Measurements from ENCODE around the gene RABGGTA.

Gene RABGGTA

DNA sequence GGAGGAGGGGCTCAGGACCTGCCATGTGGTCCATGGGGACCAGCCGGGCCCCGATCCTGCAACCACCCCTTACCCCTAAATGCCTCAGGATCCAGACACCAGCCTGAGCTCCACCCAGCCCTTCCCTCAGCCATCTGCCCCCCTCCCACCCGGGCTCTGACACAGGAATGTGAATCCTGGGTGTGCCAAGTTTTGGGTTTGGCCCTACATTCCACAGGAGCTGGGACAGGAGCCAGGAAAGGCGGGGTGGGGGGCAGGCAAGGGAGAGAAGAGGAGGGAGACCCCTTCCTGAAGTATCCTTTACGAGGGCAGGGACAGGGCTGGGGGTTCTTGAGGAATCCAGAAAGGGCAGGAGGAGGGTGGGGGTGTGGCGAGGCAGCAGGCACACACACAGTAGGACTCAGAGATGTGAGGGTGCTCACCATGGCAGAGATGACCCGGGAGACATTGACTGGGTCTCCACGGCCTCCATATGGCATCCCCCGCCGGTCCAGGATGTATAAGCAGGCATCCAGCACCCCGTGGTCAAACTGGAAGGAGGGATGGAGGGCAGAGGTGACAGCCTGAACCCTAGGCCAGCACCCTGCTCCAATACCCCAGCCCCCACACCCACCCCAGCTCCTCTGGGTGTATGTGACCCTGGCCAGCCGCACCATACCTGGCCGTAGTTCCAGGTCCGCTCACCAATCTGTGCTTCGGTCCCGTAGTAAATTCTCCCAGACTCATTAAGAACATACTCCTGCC is 11.9 kb downstream of the RABGGTA start:
- H3K36me3 ChIP-seq (replicated peaks; ENCODE audit: insufficient read depth, low read length) = no peaks in the 10 kb centered on the region
- no peak overlapping the region for H3K9ac ChIP-seq (ENCODE audit: low read length)
- no peaks in the 10 kb centered on the region for H3K79me2 ChIP-seq (ENCODE audit: low read length)
- no peaks in the 10 kb centered on the region for H3F3A ChIP-seq (ENCODE audit: insufficient read depth, low read length)
- H2AFZ ChIP-seq (ENCODE audit: low read length) = no peak overlapping the region
- no peaks in the 10 kb centered on the region for H3K9me2 ChIP-seq (replicated peaks; ENCODE audit: insufficient read depth, low read length)
- no peak overlapping the region for H3K27ac ChIP-seq (ENCODE audit: low read length)
- H3K4me3 ChIP-seq (ENCODE audit: low read length) = no peak overlapping the region
- H3K4me1 ChIP-seq (ENCODE audit: low read length) = no peaks in the 10 kb centered on the region
- TF ChIP-seq EZH2phosphoT487 (IDR thresholded peaks at IDR 0.05; ENCODE audit: low read length) = no peak
- DNase-seq = no peak
- H3K4me2 ChIP-seq (ENCODE audit: low read depth, low read length) = no peak overlapping the region
- H4K20me1 ChIP-seq (ENCODE audit: insufficient read depth, low read length) = no peaks in the 10 kb centered on the region
- H3K9me3 ChIP-seq (replicated peaks; ENCODE audit: insufficient read depth, low read length) = no peaks in the 10 kb centered on the region
- H3K27me3 ChIP-seq (replicated peaks; ENCODE audit: insufficient read depth, low read length) = no peaks in the 10 kb centered on the region

DNA sequence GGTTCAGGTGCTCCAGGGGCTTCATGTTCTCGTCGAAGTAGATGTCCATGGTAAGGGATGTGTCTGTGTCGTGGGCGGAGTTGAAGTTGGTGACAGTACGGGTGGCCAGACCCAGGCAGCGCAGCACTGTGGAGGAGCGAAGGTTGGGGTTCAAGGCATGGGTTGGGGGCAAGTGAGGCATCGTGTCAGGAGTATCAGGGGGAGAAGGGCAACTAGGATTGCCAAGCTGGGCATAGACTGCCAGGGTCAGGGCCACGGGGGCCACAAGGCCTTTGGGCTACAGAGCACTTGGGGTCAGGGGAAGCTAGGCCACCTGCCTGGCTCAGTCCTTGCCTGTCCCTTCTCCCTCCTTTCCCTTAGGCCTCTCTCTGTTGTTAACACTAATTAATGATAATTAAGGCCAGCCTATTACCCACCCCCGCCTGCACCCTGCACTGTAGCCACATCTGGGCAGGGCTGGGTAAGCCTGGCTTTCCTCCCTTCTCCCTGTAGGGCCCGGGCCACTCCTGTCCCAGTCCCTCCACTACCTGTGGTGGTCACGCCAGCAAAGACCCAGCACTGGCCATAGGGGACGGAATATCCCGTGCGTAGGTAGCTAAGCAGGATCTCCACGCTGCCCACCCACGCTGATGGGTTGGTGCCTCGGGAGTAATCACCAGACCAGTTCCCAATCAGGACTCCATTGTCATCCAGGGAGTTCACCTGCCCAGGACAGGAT is 12.7 kb downstream of the RABGGTA start:
- H3K9me2 ChIP-seq (replicated peaks; ENCODE audit: insufficient read depth, low read length) = no peaks in the 10 kb centered on the region
- H2AFZ ChIP-seq (ENCODE audit: low read length) = no peak overlapping the region
- no peaks in the 10 kb centered on the region for H3K4me1 ChIP-seq (ENCODE audit: low read length)
- H3K9ac ChIP-seq (ENCODE audit: low read length) = no peak overlapping the region
- H4K20me1 ChIP-seq (ENCODE audit: insufficient read depth, low read length) = no peaks in the 10 kb centered on the region
- TF ChIP-seq EZH2 (optimal IDR thresholded peaks at IDR 0.05; ENCODE audit: low read depth, low read length) = no peak
- TF ChIP-seq, protein P1, sequence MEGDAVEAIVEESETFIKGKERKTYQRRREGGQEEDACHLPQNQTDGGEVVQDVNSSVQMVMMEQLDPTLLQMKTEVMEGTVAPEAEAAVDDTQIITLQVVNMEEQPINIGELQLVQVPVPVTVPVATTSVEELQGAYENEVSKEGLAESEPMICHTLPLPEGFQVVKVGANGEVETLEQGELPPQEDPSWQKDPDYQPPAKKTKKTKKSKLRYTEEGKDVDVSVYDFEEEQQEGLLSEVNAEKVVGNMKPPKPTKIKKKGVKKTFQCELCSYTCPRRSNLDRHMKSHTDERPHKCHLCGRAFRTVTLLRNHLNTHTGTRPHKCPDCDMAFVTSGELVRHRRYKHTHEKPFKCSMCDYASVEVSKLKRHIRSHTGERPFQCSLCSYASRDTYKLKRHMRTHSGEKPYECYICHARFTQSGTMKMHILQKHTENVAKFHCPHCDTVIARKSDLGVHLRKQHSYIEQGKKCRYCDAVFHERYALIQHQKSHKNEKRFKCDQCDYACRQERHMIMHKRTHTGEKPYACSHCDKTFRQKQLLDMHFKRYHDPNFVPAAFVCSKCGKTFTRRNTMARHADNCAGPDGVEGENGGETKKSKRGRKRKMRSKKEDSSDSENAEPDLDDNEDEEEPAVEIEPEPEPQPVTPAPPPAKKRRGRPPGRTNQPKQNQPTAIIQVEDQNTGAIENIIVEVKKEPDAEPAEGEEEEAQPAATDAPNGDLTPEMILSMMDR (IDR thresholded peaks at IDR 0.05; ENCODE audit: low read length) = no peak
- no peak for TF ChIP-seq EZH2phosphoT487 (IDR thresholded peaks at IDR 0.05; ENCODE audit: low read length)
- no peaks in the 10 kb centered on the region for H3F3A ChIP-seq (ENCODE audit: insufficient read depth, low read length)
- H3K4me3 ChIP-seq (ENCODE audit: low read length) = no peak overlapping the region
- no peak for DNase-seq
- no peaks in the 10 kb centered on the region for H3K79me2 ChIP-seq (ENCODE audit: low read length)
- no peak overlapping the region for H3K27ac ChIP-seq (ENCODE audit: low read length)
- H3K36me3 ChIP-seq (replicated peaks; ENCODE audit: insufficient read depth, low read length) = no peaks in the 10 kb centered on the region
- no peaks in the 10 kb centered on the region for H3K9me3 ChIP-seq (replicated peaks; ENCODE audit: insufficient read depth, low read length)
- no peaks in the 10 kb centered on the region for H3K27me3 ChIP-seq (replicated peaks; ENCODE audit: insufficient read depth, low read length)
- no peak overlapping the region for H3K4me2 ChIP-seq (ENCODE audit: low read depth, low read length)

DNA sequence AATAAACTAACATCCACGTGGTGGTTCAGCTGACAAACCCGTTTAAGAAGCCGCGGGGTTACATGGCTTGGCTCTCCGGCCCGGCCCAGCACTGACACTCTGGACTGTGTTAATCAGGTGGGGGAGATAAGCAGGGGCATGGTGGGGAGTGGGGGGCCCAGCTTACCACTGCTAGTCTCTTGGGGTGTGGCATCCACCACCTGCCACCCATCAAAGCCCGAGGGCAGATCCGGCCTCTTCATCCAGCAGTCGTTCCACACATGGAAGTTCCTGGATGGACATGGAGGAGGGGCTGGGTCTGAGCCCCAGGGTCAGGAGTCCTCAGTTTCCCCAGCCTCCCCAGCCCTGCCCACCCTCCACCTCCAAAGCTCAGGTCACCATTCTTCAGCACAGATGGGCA is 13.3 kb downstream of the RABGGTA start:
- Histone ChIP-seq H3K9me3 (replicated peaks; ENCODE audit: insufficient read depth, low read length) (no peaks in the 10 kb centered on the region), H3K4me2 (ENCODE audit: low read depth, low read length) (no peak overlapping the region), H3K4me3 (ENCODE audit: low read length) (no peak overlapping the region), H3K27ac (ENCODE audit: low read length) (no peak overlapping the region), H3K9me2 (replicated peaks; ENCODE audit: insufficient read depth, low read length) (no peaks in the 10 kb centered on the region), H3K79me2 (ENCODE audit: low read length) (no peaks in the 10 kb centered on the region), H3K4me1 (ENCODE audit: low read length) (no peaks in the 10 kb centered on the region), H3K27me3 (replicated peaks; ENCODE audit: insufficient read depth, low read length) (no peaks in the 10 kb centered on the region), H3F3A (ENCODE audit: insufficient read depth, low read length) (no peaks in the 10 kb centered on the region), H2AFZ (ENCODE audit: low read length) (no peak overlapping the region), H4K20me1 (ENCODE audit: insufficient read depth, low read length) (no peaks in the 10 kb centered on the region), H3K36me3 (replicated peaks; ENCODE audit: insufficient read depth, low read length) (no peaks in the 10 kb centered on the region), H3K9ac (ENCODE audit: low read length) (no peak overlapping the region)
- DNase-seq = no peak
- TF ChIP-seq, protein P1 (IDR thresholded peaks at IDR 0.05; ENCODE audit: low read length) = no peak
- TF ChIP-seq EZH2phosphoT487 (IDR thresholded peaks at IDR 0.05; ENCODE audit: low read length) (no peak), EZH2 (optimal IDR thresholded peaks at IDR 0.05; ENCODE audit: low read depth, low read length) (no peak)

DNA sequence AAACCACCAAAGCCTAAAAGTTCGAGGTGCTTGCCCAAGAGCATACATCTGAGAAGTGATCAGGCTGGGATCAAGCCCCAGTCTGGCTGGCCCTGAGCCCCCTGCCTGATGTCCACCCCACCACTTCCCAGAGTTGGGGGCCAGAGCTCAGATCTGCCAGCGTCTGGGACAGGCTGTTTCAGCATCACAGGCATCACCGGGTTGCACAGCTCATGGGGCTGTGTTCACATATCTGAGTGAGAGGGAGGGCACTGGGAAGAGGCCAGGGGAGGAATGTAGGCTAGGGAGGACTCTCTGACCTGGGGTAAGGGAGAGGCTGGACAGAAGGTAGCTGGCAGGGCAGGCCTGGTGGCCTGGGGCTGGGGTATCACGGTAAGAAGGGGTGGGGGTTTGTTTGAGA is 14.4 kb downstream of the RABGGTA start:
- Histone ChIP-seq H4K20me1 (ENCODE audit: insufficient read depth, low read length) (no peaks in the 10 kb centered on the region), H3K9me2 (replicated peaks; ENCODE audit: insufficient read depth, low read length) (no peaks in the 10 kb centered on the region), H3K27me3 (replicated peaks; ENCODE audit: insufficient read depth, low read length) (no peaks in the 10 kb centered on the region), H3K4me1 (ENCODE audit: low read length) (no peaks in the 10 kb centered on the region), H3K4me2 (ENCODE audit: low read depth, low read length) (no peak overlapping the region), H3K36me3 (replicated peaks; ENCODE audit: insufficient read depth, low read length) (no peaks in the 10 kb centered on the region), H3K4me3 (ENCODE audit: low read length) (no peak overlapping the region), H2AFZ (ENCODE audit: low read length) (no peak overlapping the region), H3K79me2 (ENCODE audit: low read length) (no peaks in the 10 kb centered on the region), H3K27ac (ENCODE audit: low read length) (no peak overlapping the region), H3K9me3 (replicated peaks; ENCODE audit: insufficient read depth, low read length) (no peaks in the 10 kb centered on the region), H3K9ac (ENCODE audit: low read length) (no peak overlapping the region), H3F3A (ENCODE audit: insufficient read depth, low read length) (no peaks in the 10 kb centered on the region)
- DNase-seq = no peak
- no peak for TF ChIP-seq EZH2phosphoT487 (IDR thresholded peaks at IDR 0.05; ENCODE audit: low read length)
- TF ChIP-seq, protein P1 (IDR thresholded peaks at IDR 0.05; ENCODE audit: low read length) = no peak
- no peak for TF ChIP-seq EZH2 (optimal IDR thresholded peaks at IDR 0.05; ENCODE audit: low read depth, low read length)
